Osteoblast (primary cell): ENCODE measurements around the gene STARD9. TPM values are rescaled to one million over a fixed set of nuclear protein-coding genes. Genes with fewer than 3 reads are reported as not detected.
A peak's percentile ranks its signal among the peaks of the same experiment; 100 is the strongest.

Source experiments
- DNase-seq: peaks from one replicate; pipeline ENCODE4 v3.0.0; 2011; ENCODE audit warnings: low spot score, mixed read lengths; ENCODE audit not compliant: insufficient read length; ENCODE audit errors: missing footprints
- H2AFZ ChIP-seq: 2 replicates; pipeline ENCODE4 v1.6.0; 2011; ENCODE audit warnings: mild to moderate bottlenecking, low read length
- H3K27ac ChIP-seq: 2 replicates; pipeline ENCODE4 v1.5.1; 2011; ENCODE audit warnings: mild to moderate bottlenecking, low read depth, low read length, moderate library complexity
- H3K27me3 ChIP-seq: 2 replicates; pipeline ENCODE4 v1.6.0; 2012; ENCODE audit warnings: mild to moderate bottlenecking, control low read depth, inconsistent platforms, low read length, moderate library complexity; ENCODE audit not compliant: insufficient read depth
- H3K36me3 ChIP-seq: 2 replicates; pipeline ENCODE4 v1.5.1; 2011; ENCODE audit warnings: mild to moderate bottlenecking, low read length, control low read depth, moderate library complexity; ENCODE audit not compliant: insufficient read depth
- H3K4me1 ChIP-seq: 2 replicates; pipeline ENCODE4 v1.5.1; 2011; ENCODE audit warnings: mild to moderate bottlenecking, low read length, control low read depth, moderate library complexity; ENCODE audit not compliant: insufficient read depth
- H3K4me2 ChIP-seq: 2 replicates; pipeline ENCODE4 v1.6.0; 2011; ENCODE audit warnings: mild to moderate bottlenecking, low read length; ENCODE audit not compliant: insufficient read depth
- H3K4me3 ChIP-seq: fragments of 200-600 bp; sonication (generic); 3 replicates; pipeline ENCODE4 v1.5.1; 2012; ENCODE audit warnings: mild to moderate bottlenecking, low read length, inconsistent platforms; ENCODE audit not compliant: insufficient read depth
- H3K79me2 ChIP-seq: 2 replicates; pipeline ENCODE4 v1.6.0; 2012; ENCODE audit warnings: mild to moderate bottlenecking, low read length, control low read depth, inconsistent platforms; ENCODE audit not compliant: insufficient read depth
- H3K9me3 ChIP-seq: 2 replicates; pipeline ENCODE4 v1.5.1; 2011; ENCODE audit warnings: low read depth, low read length, control low read depth
- H4K20me1 ChIP-seq: 2 replicates; pipeline ENCODE4 v1.6.0; 2012; ENCODE audit warnings: mild to moderate bottlenecking, low read length, control low read depth; ENCODE audit not compliant: insufficient read depth
- total RNA-seq: library from RNA; depleted of rRNA; stranded (reverse); fragments of >200 nt; gene quantifications from 2 replicates; pipeline ENCODE4 v1.2.3, GENCODE V29; 2012
- TF ChIP-seq, protein P1 (sequence below): IDR thresholded peaks from 2 replicates; pipeline ENCODE4 v1.5.1; 2011; ENCODE audit warnings: mild to moderate bottlenecking, low read depth, low read length, moderate library complexity; ENCODE audit errors: extremely low read depth

The STARD9 gene
- total RNA-seq, 1 donor: 9.4 TPM

DNA sequence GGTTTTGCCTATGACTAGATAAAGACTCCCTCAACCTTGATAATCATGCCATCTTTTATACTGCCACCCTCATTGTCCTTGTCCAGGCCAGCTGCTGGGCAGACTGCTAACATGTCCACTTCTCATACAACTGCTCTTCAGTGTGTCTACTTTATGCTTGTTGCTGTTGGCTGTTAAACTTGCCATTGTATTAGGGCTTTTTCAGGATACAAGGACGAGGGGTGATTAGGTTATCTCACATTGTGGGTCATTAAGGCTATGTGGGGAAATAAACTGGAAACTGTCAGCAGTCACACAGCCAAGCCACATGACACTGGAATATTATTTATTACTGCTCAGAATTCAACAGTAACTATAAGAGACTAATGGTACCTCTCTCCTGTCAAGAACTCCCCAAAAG, 36.1 kb downstream of the STARD9 start:
- Histone ChIP-seq H3K4me3 (no peak overlapping the region), H3K9me3 (no peaks in the 10 kb centered on the region)

GRCh38 chr15:42612367-42612912, 37.0 kb downstream of the STARD9 start:
- no peak for DNase-seq

More for the DNA sequence above, 36.1 kb downstream of the STARD9 start:
- no peak overlapping the region for H2AFZ ChIP-seq
- TF ChIP-seq, protein P1, sequence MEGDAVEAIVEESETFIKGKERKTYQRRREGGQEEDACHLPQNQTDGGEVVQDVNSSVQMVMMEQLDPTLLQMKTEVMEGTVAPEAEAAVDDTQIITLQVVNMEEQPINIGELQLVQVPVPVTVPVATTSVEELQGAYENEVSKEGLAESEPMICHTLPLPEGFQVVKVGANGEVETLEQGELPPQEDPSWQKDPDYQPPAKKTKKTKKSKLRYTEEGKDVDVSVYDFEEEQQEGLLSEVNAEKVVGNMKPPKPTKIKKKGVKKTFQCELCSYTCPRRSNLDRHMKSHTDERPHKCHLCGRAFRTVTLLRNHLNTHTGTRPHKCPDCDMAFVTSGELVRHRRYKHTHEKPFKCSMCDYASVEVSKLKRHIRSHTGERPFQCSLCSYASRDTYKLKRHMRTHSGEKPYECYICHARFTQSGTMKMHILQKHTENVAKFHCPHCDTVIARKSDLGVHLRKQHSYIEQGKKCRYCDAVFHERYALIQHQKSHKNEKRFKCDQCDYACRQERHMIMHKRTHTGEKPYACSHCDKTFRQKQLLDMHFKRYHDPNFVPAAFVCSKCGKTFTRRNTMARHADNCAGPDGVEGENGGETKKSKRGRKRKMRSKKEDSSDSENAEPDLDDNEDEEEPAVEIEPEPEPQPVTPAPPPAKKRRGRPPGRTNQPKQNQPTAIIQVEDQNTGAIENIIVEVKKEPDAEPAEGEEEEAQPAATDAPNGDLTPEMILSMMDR: no peak
- H3K27me3 ChIP-seq: no peaks in the 10 kb centered on the region
- no peak for DNase-seq
- no peaks in the 10 kb centered on the region for H3K36me3 ChIP-seq
- H3K4me1 ChIP-seq: no peaks in the 10 kb centered on the region
- H3K4me2 ChIP-seq: no peak overlapping the region
- no peaks in the 10 kb centered on the region for H3K79me2 ChIP-seq
- no peaks in the 10 kb centered on the region for H4K20me1 ChIP-seq
- H3K27ac ChIP-seq: no peak overlapping the region

DNA sequence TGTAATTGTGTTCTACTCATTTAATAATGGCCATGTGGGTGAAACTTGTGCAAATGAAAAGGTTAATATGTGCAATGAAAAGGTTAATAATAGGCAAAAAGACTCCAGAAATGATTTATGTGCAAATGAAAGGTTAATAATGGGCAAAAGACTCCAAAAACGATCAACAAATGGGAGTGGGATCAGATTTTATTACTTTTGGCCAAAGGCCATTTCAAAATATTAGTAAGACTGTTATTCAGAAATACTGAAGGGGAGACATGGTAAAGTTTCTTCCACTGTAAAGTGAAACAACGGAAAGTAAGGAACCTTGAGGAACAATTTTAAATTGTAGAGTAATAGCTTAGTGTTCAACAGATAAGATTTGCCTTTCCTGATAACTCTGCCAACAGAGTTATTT, 40.7 kb downstream of the STARD9 start:
- no peak for DNase-seq
- Histone ChIP-seq H3K79me2 (no peaks in the 10 kb centered on the region), H2AFZ (no peak overlapping the region), H3K27ac (no peak overlapping the region), H3K36me3 (no peaks in the 10 kb centered on the region), H3K4me1 (no peaks in the 10 kb centered on the region), H3K9me3 (no peaks in the 10 kb centered on the region), H4K20me1 (no peaks in the 10 kb centered on the region), H3K4me2 (no peak overlapping the region), H3K27me3 (no peaks in the 10 kb centered on the region), H3K4me3 (no peak overlapping the region)
- TF ChIP-seq, protein P1: no peak

More at GRCh38 chr15:42612367-42612912, 37.0 kb downstream of the STARD9 start:
- no peak overlapping the region for H3K4me2 ChIP-seq
- H3K9me3 ChIP-seq: no peaks in the 10 kb centered on the region
- H3K4me1 ChIP-seq: no peaks in the 10 kb centered on the region
- H3K4me3 ChIP-seq: no peak overlapping the region
- H3K27ac ChIP-seq: no peak overlapping the region
- TF ChIP-seq, protein P1: no peak
- H2AFZ ChIP-seq: no peak overlapping the region
- H4K20me1 ChIP-seq: no peaks in the 10 kb centered on the region
- no peaks in the 10 kb centered on the region for H3K36me3 ChIP-seq
- no peaks in the 10 kb centered on the region for H3K27me3 ChIP-seq
- H3K79me2 ChIP-seq: no peaks in the 10 kb centered on the region

- H3K4me1 ChIP-seq: no peaks in the 10 kb centered on the region
- H3K79me2 ChIP-seq: no peaks in the 10 kb centered on the region
- no peaks in the 10 kb centered on the region for H3K36me3 ChIP-seq
- H3K4me2 ChIP-seq: no peak overlapping the region
- no peak overlapping the region for H3K27ac ChIP-seq
- H3K4me3 ChIP-seq: no peak overlapping the region
- TF ChIP-seq, protein P1: no peak
- no peak overlapping the region for H2AFZ ChIP-seq
- H4K20me1 ChIP-seq: no peaks in the 10 kb centered on the region
- DNase-seq: peak; percentile 31
- H3K9me3 ChIP-seq: no peaks in the 10 kb centered on the region
- H3K27me3 ChIP-seq: no peaks in the 10 kb centered on the region
Measured at GRCh38 chr15:42619656-42620371, 44.4 kb downstream of the STARD9 start.
